ENCODE measurements around the gene TMEM44. TPM values are rescaled to one million over a fixed set of nuclear protein-coding genes. Genes with fewer than 3 reads are reported as not detected.
"Not testable (repeated sequence)": the region's sequence is repeated elsewhere in the genome, so short reads cannot be mapped to it uniquely, and the experiment has no call there.

TMEM44 gene
- total RNA-seq, 4 donors from 2014 or later = 7.7 to 51.2 (median 23.5) TPM

GRCh38 chr3:194632226-194632808 is 902 bp downstream of the TMEM44 start:
- Histone ChIP-seq H3K36me3 (peaks cover 0 to 8% (median 0%) of the 10 kb centered on the region in 3 donors), H3K27me3 (no peaks in the 10 kb centered on the region), H3K4me3 (peak overlapping the region; percentile 53 to 91 (median 74)), H3K9me3 (no peaks in the 10 kb centered on the region), H3K4me1 (no peaks in the 10 kb centered on the region), H3K27ac (peak overlapping the region in 1 of 4 donors; percentile 88)
- DNase-seq = no peak
- TF ChIP-seq, protein P1, sequence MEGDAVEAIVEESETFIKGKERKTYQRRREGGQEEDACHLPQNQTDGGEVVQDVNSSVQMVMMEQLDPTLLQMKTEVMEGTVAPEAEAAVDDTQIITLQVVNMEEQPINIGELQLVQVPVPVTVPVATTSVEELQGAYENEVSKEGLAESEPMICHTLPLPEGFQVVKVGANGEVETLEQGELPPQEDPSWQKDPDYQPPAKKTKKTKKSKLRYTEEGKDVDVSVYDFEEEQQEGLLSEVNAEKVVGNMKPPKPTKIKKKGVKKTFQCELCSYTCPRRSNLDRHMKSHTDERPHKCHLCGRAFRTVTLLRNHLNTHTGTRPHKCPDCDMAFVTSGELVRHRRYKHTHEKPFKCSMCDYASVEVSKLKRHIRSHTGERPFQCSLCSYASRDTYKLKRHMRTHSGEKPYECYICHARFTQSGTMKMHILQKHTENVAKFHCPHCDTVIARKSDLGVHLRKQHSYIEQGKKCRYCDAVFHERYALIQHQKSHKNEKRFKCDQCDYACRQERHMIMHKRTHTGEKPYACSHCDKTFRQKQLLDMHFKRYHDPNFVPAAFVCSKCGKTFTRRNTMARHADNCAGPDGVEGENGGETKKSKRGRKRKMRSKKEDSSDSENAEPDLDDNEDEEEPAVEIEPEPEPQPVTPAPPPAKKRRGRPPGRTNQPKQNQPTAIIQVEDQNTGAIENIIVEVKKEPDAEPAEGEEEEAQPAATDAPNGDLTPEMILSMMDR (IDR thresholded peaks at IDR 0.05) = no peak
- TF ChIP-seq POLR2A (IDR thresholded peaks at IDR 0.05) = no peak

DNA sequence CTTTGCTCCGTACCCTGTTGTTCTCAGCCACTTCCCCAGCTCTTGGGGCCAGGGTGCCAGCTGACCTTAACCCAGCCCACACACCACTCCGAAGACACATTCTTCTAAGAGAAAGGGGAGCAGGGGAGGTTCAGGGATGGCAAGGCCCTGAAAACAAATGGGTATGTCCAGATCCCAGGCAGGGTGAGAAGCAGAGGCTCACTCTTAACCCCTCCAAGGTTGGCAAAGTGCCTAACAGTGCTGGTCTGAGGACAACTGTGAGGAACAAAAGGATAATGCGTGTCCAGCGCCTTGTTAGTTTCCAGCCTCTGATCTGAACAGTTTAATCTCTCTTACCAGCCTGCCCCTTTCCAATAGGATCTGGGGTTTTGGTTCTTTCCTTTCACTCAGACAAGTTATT is 1.5 kb downstream of the TMEM44 start:
- H3K4me1 ChIP-seq = no peaks in the 10 kb centered on the region
- no peak for DNase-seq
- TF ChIP-seq POLR2A (IDR thresholded peaks at IDR 0.05) = no peak
- TF ChIP-seq, protein P1 (IDR thresholded peaks at IDR 0.05) = no peak
- H3K36me3 ChIP-seq = peaks cover 0 to 11% (median 0%) of the 10 kb centered on the region in 3 donors
- H3K4me3 ChIP-seq = no peak overlapping the region
- no peaks in the 10 kb centered on the region for H3K27me3 ChIP-seq
- H3K9me3 ChIP-seq = no peaks in the 10 kb centered on the region
- no peak overlapping the region for H3K27ac ChIP-seq

GRCh38 chr3:194630681-194631080 is 2.5 kb downstream of the TMEM44 start:
- H3K27ac ChIP-seq, DNase-seq, H3K4me3 ChIP-seq, H3K27me3 ChIP-seq, H3K9me3 ChIP-seq, H3K4me1 ChIP-seq: not testable (repeated sequence)
- H3K36me3 ChIP-seq = peaks cover 0 to 11% (median 0%) of the 10 kb centered on the region in 3 donors

GRCh38 chr3:194624956-194625355 is 8.3 kb downstream of the TMEM44 start:
- peak in 1 of 3 donors; percentile 3 for DNase-seq
- peaks cover 0 to 4% (median 0%) of the 10 kb centered on the region in 4 donors for H3K4me1 ChIP-seq
- H3K9me3 ChIP-seq = no peaks in the 10 kb centered on the region
- no peak overlapping the region for H3K4me3 ChIP-seq
- H3K27me3 ChIP-seq = no peaks in the 10 kb centered on the region
- peaks cover 0 to 11% (median 0%) of the 10 kb centered on the region in 3 donors for H3K36me3 ChIP-seq
- no peak for TF ChIP-seq POLR2A (IDR thresholded peaks at IDR 0.05)
- TF ChIP-seq, protein P1 (IDR thresholded peaks at IDR 0.05) = no peak
- no peak overlapping the region for H3K27ac ChIP-seq

GRCh38 chr3:194623449-194624290 is 9.5 kb downstream of the TMEM44 start:
- H3K4me1 ChIP-seq = peaks cover 0 to 4% (median 0%) of the 10 kb centered on the region in 4 donors
- DNase-seq = no peak
- no peaks in the 10 kb centered on the region for H3K9me3 ChIP-seq
- H3K36me3 ChIP-seq = peaks cover 0 to 11% (median 0%) of the 10 kb centered on the region in 3 donors
- H3K4me3 ChIP-seq = no peak overlapping the region
- H3K27me3 ChIP-seq = no peaks in the 10 kb centered on the region
- TF ChIP-seq POLR2A (IDR thresholded peaks at IDR 0.05) = no peak
- TF ChIP-seq, protein P1 (IDR thresholded peaks at IDR 0.05) = no peak
- no peak overlapping the region for H3K27ac ChIP-seq
